GM23338 (cell line): ENCODE measurements around the gene IL22RA1. TPM values are rescaled to one million over a fixed set of nuclear protein-coding genes. Genes with fewer than 3 reads are reported as not detected.

Experiments used
- ATAC-seq: fragments of 200-7000 bp; cut with Tn5 transposase; 3 replicates; pipeline ENCODE4 v1.9.1; 2020
- DNase-seq: peaks from one replicate; pipeline ENCODE4 v3.0.0-alpha.2; 2015; ENCODE audit warnings: low spot score
- H2AFZ ChIP-seq: fragments of 200-600 bp; sonication (generic); 2 replicates; pipeline ENCODE4 v1.8.0; 2016; ENCODE audit warnings: antibody characterized with exemption, mild to moderate bottlenecking, moderate library complexity
- H3F3A ChIP-seq: fragments of 200-600 bp; sonication (generic); replicated peaks from 2 replicates; pipeline ENCODE4 v1.8.0; 2017; ENCODE audit warnings: antibody characterized with exemption, mixed run types, low read depth
- H3K27ac ChIP-seq: fragments of 200-600 bp; sonication (generic); 2 replicates; pipeline ENCODE4 v1.6.1; 2016; ENCODE audit warnings: low read depth
- H3K27me3 ChIP-seq: fragments of 200-600 bp; sonication (generic); 2 replicates; pipeline ENCODE4 v1.8.0; 2016; ENCODE audit warnings: mild to moderate bottlenecking, mixed run types, moderate library complexity; ENCODE audit not compliant: insufficient read depth
- H3K36me3 ChIP-seq: fragments of 200-600 bp; sonication (generic); 2 replicates; pipeline ENCODE4 v1.8.0; 2016; ENCODE audit warnings: mild to moderate bottlenecking; ENCODE audit not compliant: insufficient read depth
- H3K4me1 ChIP-seq: fragments of 200-600 bp; sonication (generic); 2 replicates; pipeline ENCODE4 v1.8.0; 2016; ENCODE audit warnings: mild to moderate bottlenecking, moderate library complexity; ENCODE audit not compliant: insufficient read depth
- H3K4me2 ChIP-seq: fragments of 200-600 bp; sonication (generic); 2 replicates; pipeline ENCODE4 v1.7.1; 2017; ENCODE audit warnings: mixed run types
- H3K4me3 ChIP-seq: fragments of 200-600 bp; sonication (generic); 2 replicates; pipeline ENCODE4 v1.6.1; 2016; ENCODE audit warnings: mixed run types
- H3K79me2 ChIP-seq: fragments of 200-600 bp; sonication (generic); replicated peaks from 2 replicates; pipeline ENCODE4 v1.8.0; 2017; ENCODE audit warnings: mild to moderate bottlenecking; ENCODE audit not compliant: insufficient read depth
- H3K9me2 ChIP-seq: fragments of 200-600 bp; sonication (generic); 2 replicates; pipeline ENCODE4 v1.8.0; 2017; ENCODE audit not compliant: insufficient read depth
- H4K20me1 ChIP-seq: fragments of 200-600 bp; sonication (generic); replicated peaks from 2 replicates; pipeline ENCODE4 v1.8.0; 2017; ENCODE audit warnings: mild to moderate bottlenecking; ENCODE audit not compliant: insufficient read depth
- H3K27ac Mint-ChIP-seq: 2 replicates; pipeline ENCODE4 v1.8.0; 2020; ENCODE audit warnings: inconsistent platforms, mild to moderate bottlenecking, moderate library complexity, mixed read lengths
- H3K27me3 Mint-ChIP-seq: 3 replicates; pipeline ENCODE4 v1.8.0; 2022; ENCODE audit warnings: low read depth, mild to moderate bottlenecking, moderate library complexity, mixed read lengths, inconsistent platforms; ENCODE audit not compliant: insufficient read depth, poor library complexity
- H3K36me3 Mint-ChIP-seq: 3 replicates; pipeline ENCODE4 v1.8.0; 2021; ENCODE audit warnings: low read depth, mild to moderate bottlenecking, inconsistent platforms, moderate library complexity, mixed read lengths
- H3K4me1 Mint-ChIP-seq: 3 replicates; pipeline ENCODE4 v1.8.0; 2020; ENCODE audit warnings: mild to moderate bottlenecking, inconsistent platforms, mixed read lengths
- H3K4me3 Mint-ChIP-seq: 3 replicates; pipeline ENCODE4 v1.8.0; 2021; ENCODE audit warnings: moderate library complexity, mild to moderate bottlenecking, inconsistent platforms, mixed read lengths
- H3K9me3 Mint-ChIP-seq: 3 replicates; pipeline ENCODE4 v1.8.0; 2020; ENCODE audit warnings: moderate library complexity, mild to moderate bottlenecking, inconsistent platforms, mixed read lengths
- CREB1 ChIP-seq: fragments of 250-450 bp; sonication (Bioruptor Pico); IDR thresholded peaks from 2 replicates; pipeline ENCODE4 v1.5.0; 2020; ENCODE audit warnings: low read depth, mild to moderate bottlenecking, moderate library complexity
- CTCF ChIP-seq, 2 experiments: fragments of 200-600 bp in 1 of 2; sonication (generic) in 1 of 2; conservative IDR thresholded peaks; 2 replicates each; pipeline versions ENCODE4 v1.5.1 to v1.6.1; 2016 to 2017; ENCODE audit warnings: antibody characterized with exemption in 2 of 2, low read depth in 2 of 2, mild to moderate bottlenecking in 2 of 2, moderate library complexity in 1 of 2
- ETS1 ChIP-seq: IDR thresholded peaks from 2 replicates; pipeline ENCODE4 v1.6.1; 2016; ENCODE audit warnings: antibody characterized with exemption
- EZH2 ChIP-seq: fragments of 200-600 bp; sonication (generic); IDR thresholded peaks from one replicate; pipeline ENCODE4 v1.8.0; 2017; ENCODE audit warnings: antibody characterized with exemption, mild to moderate bottlenecking, low read depth; ENCODE audit not compliant: unreplicated experiment
- JUNB ChIP-seq: IDR thresholded peaks from one replicate; pipeline ENCODE4 v1.6.1; 2016; ENCODE audit warnings: antibody characterized with exemption; ENCODE audit not compliant: unreplicated experiment
- NANOG ChIP-seq: IDR thresholded peaks from 2 replicates; pipeline ENCODE4 v1.6.1; 2016; ENCODE audit warnings: antibody characterized with exemption, borderline replicate concordance
- REST ChIP-seq: IDR thresholded peaks from one replicate; pipeline ENCODE4 v1.6.1; 2018; ENCODE audit warnings: antibody characterized with exemption; ENCODE audit not compliant: unreplicated experiment
- STAT1 ChIP-seq: IDR thresholded peaks from one replicate; pipeline ENCODE4 v1.6.1; 2016; ENCODE audit warnings: antibody characterized with exemption; ENCODE audit not compliant: unreplicated experiment
- ZNF114 ChIP-seq: fragments of 250-450 bp; sonication (Bioruptor Pico); IDR thresholded peaks from 2 replicates; pipeline ENCODE4 v1.5.0; 2020; ENCODE audit warnings: mild to moderate bottlenecking, moderate library complexity
- ZNF462 ChIP-seq: fragments of 250-450 bp; sonication (Bioruptor Pico); IDR thresholded peaks from 2 replicates; pipeline ENCODE4 v1.5.0; 2020; ENCODE audit warnings: mild to moderate bottlenecking, moderate library complexity
- polyA plus RNA-seq: library from polyadenylated mRNA; unstranded; fragments of >200 nt; fragmentation: Nextera tagmentation; extraction: Ambion mirVana; gene quantifications from 2 replicates; pipeline ENCODE4 v1.2.1, GENCODE V29; 2016
- total RNA-seq: library from RNA; depleted of rRNA; stranded (reverse); fragments of >200 nt; shearing (Covaris generic); gene quantifications from 2 replicates; pipeline ENCODE4 v1.2.3, GENCODE V29; 2014

IL22RA1 gene
- total and polyA plus RNA-seq, 2 experiments from 2014 or later, result 0.11 to 0.28 TPM

GRCh38 chr1:24149866-24150233 lies 6.9 kb upstream of the IL22RA1 start (continued):
- TF ChIP-seq ZNF462 (no peak), STAT1 (no peak), CREB1 (CRISPR knock-in tag) (no peak), REST (no peak), NANOG (no peak)

GRCh38 chr1:24147816-24148215 lies 4.9 kb upstream of the IL22RA1 start:
- H3K27ac Mint-ChIP-seq, result 0 out of 2 replicates have a peak overlapping the region, but pooled peaks have one; percentile 15
- H3K27me3 ChIP-seq, result no peaks in the 10 kb centered on the region
- DNase-seq, result no peak
- ATAC-seq, result no peak
- H3K4me1 ChIP-seq, result peaks cover 7% of the 10 kb centered on the region; the same call in 1 of the 2 replicates
- H3K27ac ChIP-seq, result no peak overlapping the region
- no peak overlapping the region for H3K4me3 Mint-ChIP-seq
- no peaks in the 10 kb centered on the region for H3K9me3 Mint-ChIP-seq
- no peaks in the 10 kb centered on the region for H3F3A ChIP-seq
- no peaks in the 10 kb centered on the region for H3K9me2 ChIP-seq
- no peak overlapping the region for H3K4me3 ChIP-seq
- H4K20me1 ChIP-seq, result no peaks in the 10 kb centered on the region
- H3K36me3 ChIP-seq, result no peaks in the 10 kb centered on the region
- peaks cover 21% of the 10 kb centered on the region for H3K27me3 Mint-ChIP-seq
- H3K4me1 Mint-ChIP-seq, result peaks cover 26% of the 10 kb centered on the region
- TF ChIP-seq ETS1 (no peak), EZH2 (no peak), ZNF114 (no peak), CTCF (conservative IDR thresholded peaks at IDR 0.05; ENCODE audit: low read depth in 2 of 2) (no peak), JUNB (no peak)
- H3K4me2 ChIP-seq, result no peak overlapping the region
- H3K79me2 ChIP-seq, result 0 out of 2 replicates have a peak, but pooled peaks cover 9% of the 10 kb centered on the region
- no peak overlapping the region for H2AFZ ChIP-seq
- no peaks in the 10 kb centered on the region for H3K36me3 Mint-ChIP-seq
